Tibial nerve (tissue), 4 donors: ENCODE results near the gene SCCPDH.

Source experiments
- EP300 ChIP-seq, 2 donors: sonication (generic); formaldehyde crosslinking; IDR thresholded peaks; one replicate each; pipeline ENCODE4 v1.6.1; 2017; ENCODE audit warnings: antibody characterized with exemption in 2 of 2, mild to moderate bottlenecking in 1 of 2
- POLR2A ChIP-seq, 2 donors: fragments of 450-650 bp; IDR thresholded peaks; one replicate each; pipeline ENCODE4 v1.6.1; 2017; ENCODE audit warnings: antibody characterized with exemption in 2 of 2, mild to moderate bottlenecking in 2 of 2, moderate library complexity in 2 of 2
- TF ChIP-seq, protein P1 (sequence below), 5 experiments: fragments of 200-600 bp in 3 of 5; fragments of 450-650 bp in 2 of 5; sonication (generic) in 3 of 5; IDR thresholded peaks; one replicate each; pipeline ENCODE4 v1.5.1; 2016 to 2019; ENCODE audit warnings: antibody characterized with exemption in 5 of 5, mild to moderate bottlenecking in 3 of 5, moderate library complexity in 2 of 5

DNA sequence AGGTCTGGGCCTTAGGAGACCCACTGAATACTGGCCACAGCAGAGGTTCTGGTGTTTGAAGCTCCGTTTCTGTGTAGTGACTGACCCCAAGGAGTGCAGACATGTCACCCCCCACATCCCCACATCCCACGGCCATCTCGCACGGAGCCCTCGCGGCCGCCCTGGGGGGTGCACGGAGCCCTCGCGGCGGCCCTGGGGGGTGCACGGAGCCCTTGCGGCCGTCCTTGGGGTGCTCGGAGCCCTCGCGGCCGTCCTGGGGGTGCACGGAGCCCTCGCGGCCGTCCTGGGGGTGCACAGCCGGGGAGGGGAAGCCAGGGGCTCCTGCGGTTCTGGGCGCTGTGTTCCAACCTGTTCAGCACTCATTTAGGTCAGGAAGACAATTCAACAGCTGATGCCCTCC, 68.4 kb downstream of the SCCPDH start:
- TF ChIP-seq POLR2A (IDR thresholded peaks at IDR 0.05): no peak
- TF ChIP-seq, protein P1, sequence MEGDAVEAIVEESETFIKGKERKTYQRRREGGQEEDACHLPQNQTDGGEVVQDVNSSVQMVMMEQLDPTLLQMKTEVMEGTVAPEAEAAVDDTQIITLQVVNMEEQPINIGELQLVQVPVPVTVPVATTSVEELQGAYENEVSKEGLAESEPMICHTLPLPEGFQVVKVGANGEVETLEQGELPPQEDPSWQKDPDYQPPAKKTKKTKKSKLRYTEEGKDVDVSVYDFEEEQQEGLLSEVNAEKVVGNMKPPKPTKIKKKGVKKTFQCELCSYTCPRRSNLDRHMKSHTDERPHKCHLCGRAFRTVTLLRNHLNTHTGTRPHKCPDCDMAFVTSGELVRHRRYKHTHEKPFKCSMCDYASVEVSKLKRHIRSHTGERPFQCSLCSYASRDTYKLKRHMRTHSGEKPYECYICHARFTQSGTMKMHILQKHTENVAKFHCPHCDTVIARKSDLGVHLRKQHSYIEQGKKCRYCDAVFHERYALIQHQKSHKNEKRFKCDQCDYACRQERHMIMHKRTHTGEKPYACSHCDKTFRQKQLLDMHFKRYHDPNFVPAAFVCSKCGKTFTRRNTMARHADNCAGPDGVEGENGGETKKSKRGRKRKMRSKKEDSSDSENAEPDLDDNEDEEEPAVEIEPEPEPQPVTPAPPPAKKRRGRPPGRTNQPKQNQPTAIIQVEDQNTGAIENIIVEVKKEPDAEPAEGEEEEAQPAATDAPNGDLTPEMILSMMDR (IDR thresholded peaks at IDR 0.05): no peak
- no peak for TF ChIP-seq EP300 (IDR thresholded peaks at IDR 0.05)
